IMR-90 (cell line): Measurements from ENCODE around the gene RMND1. TPM values are rescaled to one million over a fixed set of nuclear protein-coding genes. Genes with fewer than 3 reads are reported as not detected.
A peak's percentile ranks its signal among the peaks of the same experiment; 100 is the strongest.
"Not testable (repeated sequence)": the region's sequence is repeated elsewhere in the genome, so short reads cannot be mapped to it uniquely, and the experiment has no call there.

Experiments used
- ATAC-seq: fragments of 200-7000 bp; cut with Tn5 transposase; 2 replicates; pipeline ENCODE4 v1.9.1; 2020; ENCODE audit warnings: low read depth, mild to moderate bottlenecking, moderate library complexity
- BruUV-seq: library from RNA; stranded (reverse); fragments of 400-500 nt; replicated peaks from 2 replicates; lab custom pipeline; 2021; lab: Mats Ljungman, UMichigan
- CTCF ChIA-PET: fragments of 300-600 bp; formaldehyde crosslinking; extraction: SDS; loops from one replicate; lab custom pipeline; 2021; ENCODE audit warnings: antibody characterized with exemption; lab: Yijun Ruan, JAX
- POLR2A ChIA-PET: fragments of 300-600 bp; sonication (Branson Sonifier 250); formaldehyde crosslinking; loops from one replicate; lab custom pipeline; 2022; ENCODE audit warnings: antibody characterized with exemption; ENCODE audit not compliant: unreplicated experiment; lab: Charles Lee
- DNase-seq: peaks from one replicate; pipeline ENCODE4 v3.0.0; 2013
- H2AFZ ChIP-seq: replicated peaks from 2 replicates; pipeline ENCODE3; 2013; ENCODE audit warnings: low read length, mild to moderate bottlenecking; ENCODE audit not compliant: poor library complexity
- H2AK5ac ChIP-seq: 2 replicates; pipeline ENCODE4 v1.6.1; 2013; ENCODE audit warnings: low read depth, low read length, inconsistent platforms
- H2AK9ac ChIP-seq: replicated peaks from 2 replicates; pipeline ENCODE3; 2013; ENCODE audit warnings: mild to moderate bottlenecking, low read depth, low read length, moderate library complexity; ENCODE audit not compliant: poor library complexity
- H2BK120ac ChIP-seq: 2 replicates; pipeline ENCODE4 v1.6.1; 2013; ENCODE audit warnings: low read depth, low read length, inconsistent platforms
- H2BK15ac ChIP-seq: 3 replicates; pipeline ENCODE4 v1.6.1; 2013; ENCODE audit warnings: low read depth, low read length, inconsistent platforms
- H2BK20ac ChIP-seq: 2 replicates; pipeline ENCODE4 v1.6.1; 2013; ENCODE audit warnings: low read depth, mild to moderate bottlenecking, inconsistent platforms, low read length, moderate library complexity
- H2BK5ac ChIP-seq: 2 replicates; pipeline ENCODE4 v1.6.1; 2013; ENCODE audit warnings: mild to moderate bottlenecking, low read depth, low read length, inconsistent platforms; ENCODE audit not compliant: poor library complexity, severe bottlenecking
- H3K14ac ChIP-seq: replicated peaks from 2 replicates; pipeline ENCODE4 v1.6.1; 2013; ENCODE audit warnings: low read depth, low read length, inconsistent platforms
- H3K18ac ChIP-seq: 2 replicates; pipeline ENCODE4 v1.6.1; 2013; ENCODE audit warnings: low read depth, low read length, control low read depth
- H3K23ac ChIP-seq: 2 replicates; pipeline ENCODE4 v1.6.1; 2013; ENCODE audit warnings: low read depth, low read length, inconsistent platforms
- H3K27ac ChIP-seq: 2 replicates; pipeline ENCODE4 v1.5.1; 2013; ENCODE audit warnings: mild to moderate bottlenecking, control low read depth, low read length; ENCODE audit not compliant: insufficient read depth
- H3K27me3 ChIP-seq: 2 replicates; pipeline ENCODE4 v1.6.1; 2013; ENCODE audit warnings: low read length; ENCODE audit not compliant: control insufficient read depth, insufficient read depth
- H3K36me3 ChIP-seq: 2 replicates; pipeline ENCODE4 v1.6.1; 2013; ENCODE audit warnings: low read length, mixed read lengths; ENCODE audit not compliant: control insufficient read depth, insufficient read depth
- H3K4ac ChIP-seq: 2 replicates; pipeline ENCODE4 v1.6.1; 2013; ENCODE audit warnings: low read depth, low read length, inconsistent platforms
- H3K4me1 ChIP-seq: 2 replicates; pipeline ENCODE4 v1.6.1; 2013; ENCODE audit warnings: low read length, mixed read lengths; ENCODE audit not compliant: control insufficient read depth, insufficient read depth
- H3K4me2 ChIP-seq: 2 replicates; pipeline ENCODE4 v1.6.1; 2013; ENCODE audit warnings: low read depth, mild to moderate bottlenecking, control low read depth, low read length, moderate library complexity
- H3K4me3 ChIP-seq: 2 replicates; pipeline ENCODE4 v1.5.1; 2013; ENCODE audit warnings: low read depth, mild to moderate bottlenecking, control low read depth, low read length, moderate library complexity; ENCODE audit not compliant: insufficient read depth
- H3K56ac ChIP-seq: 2 replicates; pipeline ENCODE4 v1.6.1; 2013; ENCODE audit warnings: low read length, inconsistent platforms; ENCODE audit not compliant: insufficient read depth; ENCODE audit errors: extremely low read depth
- H3K79me1 ChIP-seq, 2 experiments: 2 replicates each; pipeline ENCODE4 v1.6.1; 2013; ENCODE audit warnings: low read length in 2 of 2, inconsistent platforms in 1 of 2, low read depth in 1 of 2
- H3K9ac ChIP-seq: 2 replicates; pipeline ENCODE4 v1.6.1; 2013; ENCODE audit warnings: low read depth, low read length, control low read depth
- H3K9me1 ChIP-seq: 2 replicates; pipeline ENCODE4 v1.6.1; 2013; ENCODE audit warnings: low read length, inconsistent platforms; ENCODE audit not compliant: insufficient read depth
- H3K9me3 ChIP-seq: 2 replicates; pipeline ENCODE4 v1.6.1; 2013; ENCODE audit warnings: low read length; ENCODE audit not compliant: control insufficient read depth, insufficient read depth
- H4K20me1 ChIP-seq: 2 replicates; pipeline ENCODE4 v1.6.1; 2013; ENCODE audit warnings: low read length, inconsistent platforms; ENCODE audit not compliant: insufficient read depth
- H4K5ac ChIP-seq: 2 replicates; pipeline ENCODE4 v1.6.1; 2013; ENCODE audit warnings: mild to moderate bottlenecking, low read depth, low read length, control low read depth
- H4K8ac ChIP-seq, 2 experiments: 2 replicates each; pipeline ENCODE4 v1.6.1; 2013; ENCODE audit warnings: low read depth in 2 of 2, low read length in 2 of 2, control low read depth in 1 of 2, inconsistent platforms in 1 of 2
- H4K91ac ChIP-seq: 2 replicates; pipeline ENCODE4 v1.6.1; 2013; ENCODE audit warnings: low read depth, low read length, inconsistent platforms; ENCODE audit not compliant: insufficient read depth
- CEBPB ChIP-seq: IDR thresholded peaks from 2 replicates; pipeline ENCODE4 v1.6.1; 2012; ENCODE audit warnings: low read depth, low read length, improper control_type of control experiment
- FOS ChIP-seq: fragments of 150-350 bp; IDR thresholded peaks from 2 replicates; pipeline ENCODE4 v1.6.1; 2016; ENCODE audit warnings: low read depth, low read length
- WGBS, 2 experiments: methylation state at CpG; one replicate each; pipeline versions ENCODE4 v1.1.5 to v1.1.7; 2013; ENCODE audit warnings: missing lambda C conversion rate in 2 of 2; ENCODE audit not compliant: insufficient read length in 1 of 2; ENCODE audit errors: extremely low coverage in 2 of 2; 5-methylcytosine and 5-hydroxymethylcytosine counted together
- dilution Hi-C: fragments of 300-500 bp; cut with HindIII; formaldehyde crosslinking; loops from one replicate; pipeline ENCODE4 v1.14.3; 2018; ENCODE audit warnings: low sequenced_read_pairs; ENCODE audit not compliant: unreplicated experiment
- in situ Hi-C: fragments of 300-500 bp; cut with MboI; formaldehyde crosslinking; loops from 3 replicates; pipeline ENCODE4 v1.14.3; 2019; ENCODE audit warnings: low sequenced_read_pairs, inconsistent platforms, mixed read lengths
- intact Hi-C: fragments of 100-400 bp; cut with micrococcal nuclease; formaldehyde crosslinking; loops from 2 replicates; pipeline ENCODE4 v1.10.0; 2022
- polyA plus RNA-seq, 3 experiments: library from polyadenylated mRNA; depleted of rRNA; stranded (reverse); fragments of >200 nt; gene quantifications; 2 replicates each; pipeline ENCODE4 v1.2.3, GENCODE V29; 2012; ENCODE audit warnings: low replicate concordance in 1 of 3
- total RNA-seq: library from RNA; depleted of rRNA; stranded (reverse); fragments of >200 nt; gene quantifications from 2 replicates; pipeline ENCODE4 v1.2.3, GENCODE V29; 2012

RMND1 gene
- total and polyA plus RNA-seq, 2 of the 4 experiments (the other 2 are of a cell fraction): 13.1 to 24.6 TPM

DNA sequence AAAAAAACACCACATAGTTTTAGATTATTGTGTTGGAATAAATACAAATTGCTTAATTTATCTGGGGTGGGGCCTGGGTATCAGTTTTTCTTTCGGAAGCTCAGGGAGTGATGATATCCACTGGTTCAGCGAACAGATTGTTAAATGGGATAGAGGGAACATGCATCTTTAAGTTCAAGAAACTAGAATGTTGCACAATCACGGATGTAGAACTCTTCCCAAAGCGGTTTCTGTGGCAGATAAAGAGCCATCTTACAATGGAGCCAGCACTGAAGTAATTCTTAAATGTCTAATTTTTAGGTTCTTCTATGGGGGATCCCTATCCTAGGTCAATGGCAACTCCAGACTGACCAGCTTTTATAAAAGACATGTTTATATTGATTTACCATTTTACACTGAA is 9.7 kb upstream of the RMND1 start:
- H4K91ac ChIP-seq: no peak overlapping the region
- in situ Hi-C loops: no loop called here
- H4K5ac ChIP-seq: no peak overlapping the region
- no peak overlapping the region for H2BK20ac ChIP-seq
- no peak overlapping the region for H3K56ac ChIP-seq
- no peak overlapping the region for H3K27ac ChIP-seq
- no peaks in the 10 kb centered on the region for H3K27me3 ChIP-seq
- ChIA-PET POLR2A (no interaction called here), CTCF (no interaction called here)
- ATAC-seq (no peak), DNase-seq (no peak)
- TF ChIP-seq FOS (no peak), CEBPB (peak; percentile 82)
- H3K4me3 ChIP-seq: no peak overlapping the region
- no peak overlapping the region for H2BK15ac ChIP-seq
- no peak overlapping the region for H2AK9ac ChIP-seq
- H3K79me1 ChIP-seq: peaks cover 16 to 24% of the 10 kb centered on the region in 2 experiments
- H3K4ac ChIP-seq: no peak overlapping the region
- H2BK5ac ChIP-seq: no peak overlapping the region
- no peaks in the 10 kb centered on the region for H4K20me1 ChIP-seq
- no peak overlapping the region for H3K14ac ChIP-seq
- H3K18ac ChIP-seq: no peak overlapping the region
- no peak overlapping the region for H3K4me2 ChIP-seq
- dilution Hi-C loops: no loop called here
- no peaks in the 10 kb centered on the region for H3K9me3 ChIP-seq
- no peak overlapping the region for H3K9ac ChIP-seq
- no peak overlapping the region for H4K8ac ChIP-seq
- H3K23ac ChIP-seq: no peak overlapping the region
- WGBS, 2 experiments: 80% methylated on average over 1 of the region's 4 CpGs; no CpG with 5 or more reads in 1 of the 2 experiments
- peaks cover 18% of the 10 kb centered on the region for H3K36me3 ChIP-seq
- H3K9me1 ChIP-seq: no peaks in the 10 kb centered on the region
- H2AFZ ChIP-seq: no peak overlapping the region
- intact Hi-C loops: no loop called here
- H2AK5ac ChIP-seq: no peak overlapping the region
- H3K4me1 ChIP-seq: no peaks in the 10 kb centered on the region
- BruUV-seq: no TSS peak
- no peak overlapping the region for H2BK120ac ChIP-seq

DNA sequence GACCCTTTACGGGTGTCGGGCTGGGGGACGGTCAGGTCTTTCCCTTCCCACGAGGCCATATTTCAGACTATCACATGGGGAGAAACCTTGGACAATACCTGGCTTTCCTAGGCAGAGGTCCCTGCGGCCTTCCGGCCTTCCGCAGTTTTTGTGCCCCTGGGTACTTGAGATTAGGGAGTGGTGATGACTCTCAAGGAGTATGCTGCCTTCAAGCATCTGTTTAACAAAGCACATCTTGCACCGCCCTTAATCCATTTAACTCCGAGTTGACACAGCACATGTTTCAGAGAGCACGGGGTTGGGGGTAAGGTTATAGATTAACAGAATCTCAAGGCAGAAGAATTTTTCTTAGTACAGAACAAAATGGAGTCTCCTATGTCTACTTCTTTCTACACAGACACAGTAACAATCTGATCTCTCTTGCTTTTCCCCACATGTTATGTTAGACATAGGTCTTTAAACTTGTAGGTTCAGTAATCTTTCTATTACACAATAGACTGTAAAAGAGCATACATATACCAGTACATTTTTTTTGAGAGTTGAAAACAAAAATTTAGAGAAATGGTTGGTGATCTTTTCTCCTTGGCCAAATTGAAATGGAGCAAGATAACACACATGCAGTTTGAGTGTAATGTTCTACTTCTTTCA is 3.9 kb upstream of the RMND1 start:
- H3K18ac ChIP-seq, DNase-seq, H3K14ac ChIP-seq, H2AK5ac ChIP-seq, ATAC-seq, H3K56ac ChIP-seq, POLR2A ChIA-PET, H4K91ac ChIP-seq, in situ Hi-C loops, CTCF ChIA-PET, H4K5ac ChIP-seq, H3K27ac ChIP-seq, H3K4ac ChIP-seq, BruUV-seq, H3K4me3 ChIP-seq, H2AK9ac ChIP-seq, H4K20me1 ChIP-seq, H2BK15ac ChIP-seq, dilution Hi-C loops, H2BK5ac ChIP-seq, H3K4me1 ChIP-seq, H2BK120ac ChIP-seq, intact Hi-C loops, H3K9me3 ChIP-seq, H3K27me3 ChIP-seq, H2AFZ ChIP-seq, H3K9me1 ChIP-seq, H3K23ac ChIP-seq, H3K9ac ChIP-seq, H2BK20ac ChIP-seq, H4K8ac ChIP-seq, H3K4me2 ChIP-seq: not testable (repeated sequence)
- H3K36me3 ChIP-seq: peaks cover 12% of the 10 kb centered on the region
- no CpG with 5 or more reads among the region's 10 CpGs for WGBS, 2 experiments
- peaks cover 17 to 29% of the 10 kb centered on the region in 2 experiments for H3K79me1 ChIP-seq
